ENCODE data around the gene ZNF106.

The ZNF106 gene

GRCh38 chr15:42490671-42491538 lies at the start of gene ZNF106:
Gene ZNF106 (minus strand): TSS chr15:42491141. CDS start chr15:42472289, 18,852 bp downstream.
- DNase-seq (ENCODE audit: low spot score): peak; percentile 97

GRCh38 chr15:42533246-42533645 lies 42.3 kb upstream of the ZNF106 start:
- no peak for DNase-seq (ENCODE audit: low spot score)

- DNase-seq (ENCODE audit: low spot score): no peak
Observed at GRCh38 chr15:42528970-42529369, 38.0 kb upstream of the ZNF106 start.

GRCh38 chr15:42523331-42523730 lies 32.4 kb upstream of the ZNF106 start:
- DNase-seq (ENCODE audit: low spot score): no peak

- peak; percentile 51 for DNase-seq (ENCODE audit: low spot score)
Observed at GRCh38 chr15:42511007-42511391, 20.1 kb upstream of the ZNF106 start.

GRCh38 chr15:42510258-42511006 lies 19.5 kb upstream of the ZNF106 start:
- no peak for DNase-seq (ENCODE audit: low spot score)

- DNase-seq (ENCODE audit: low spot score): no peak
Observed at GRCh38 chr15:42508263-42508690, 17.3 kb upstream of the ZNF106 start.

- no peak for DNase-seq (ENCODE audit: low spot score)
Observed at GRCh38 chr15:42507514-42507913, 16.6 kb upstream of the ZNF106 start.

GRCh38 chr15:42504631-42505030 lies 13.7 kb upstream of the ZNF106 start:
- DNase-seq (ENCODE audit: low spot score): no peak

- DNase-seq (ENCODE audit: low spot score): no peak
Observed at GRCh38 chr15:42503825-42504224, 12.9 kb upstream of the ZNF106 start.

GRCh38 chr15:42502477-42502876 lies 11.5 kb upstream of the ZNF106 start:
- DNase-seq (ENCODE audit: low spot score): no peak

GRCh38 chr15:42499858-42500609 lies 9.1 kb upstream of the ZNF106 start:
- DNase-seq (ENCODE audit: low spot score): no peak

GRCh38 chr15:42498212-42499068 lies 7.5 kb upstream of the ZNF106 start:
- DNase-seq (ENCODE audit: low spot score): no peak

- peak; percentile 97 for DNase-seq (ENCODE audit: low spot score)
Observed at GRCh38 chr15:42495361-42496212, 4.6 kb upstream of the ZNF106 start, which contains the start of gene SNAP23. Gene SNAP23 (plus strand): TSS chr15:42495634. CDS start chr15:42511847, 16,213 bp downstream.

GRCh38 chr15:42494998-42495360 lies 4.0 kb upstream of the ZNF106 start:
- peak; percentile 68 for DNase-seq (ENCODE audit: low spot score)

GRCh38 chr15:42493679-42494078 lies 2.7 kb upstream of the ZNF106 start:
- DNase-seq (ENCODE audit: low spot score): no peak

- peak; percentile 36 for DNase-seq (ENCODE audit: low spot score)
Observed at GRCh38 chr15:42491539-42492225, 741 bp upstream of the ZNF106 start.

GRCh38 chr15:42490291-42490670 lies 660 bp downstream of the ZNF106 start:
- DNase-seq (ENCODE audit: low spot score): peak; percentile 23

GRCh38 chr15:42483677-42484076 lies 7.3 kb downstream of the ZNF106 start:
- DNase-seq (ENCODE audit: low spot score): no peak

- no peak for DNase-seq (ENCODE audit: low spot score)
Observed at GRCh38 chr15:42482701-42483100, 8.2 kb downstream of the ZNF106 start.
